MV-4-11 (cell line): ENCODE results near the gene MLNR.

Experiments used
- DNase-seq: peaks from one replicate; lab custom pipeline; 2025; lab: John Stamatoyannopoulos, UW

MLNR gene

GRCh38 chr13:49226613-49227012, 6.5 kb downstream of the MLNR start:
- DNase-seq, result no peak

GRCh38 chr13:49234741-49235140, 14.6 kb downstream of the MLNR start:
- no peak for DNase-seq

- no peak for DNase-seq
Observed at GRCh38 chr13:49235856-49236431, 15.8 kb downstream of the MLNR start.

- no peak for DNase-seq
Observed at GRCh38 chr13:49238621-49239020, 18.5 kb downstream of the MLNR start.

GRCh38 chr13:49240017-49240416, 19.9 kb downstream of the MLNR start:
- peak; percentile 13 for DNase-seq

GRCh38 chr13:49241296-49241695, 21.2 kb downstream of the MLNR start:
- no peak for DNase-seq

- no peak for DNase-seq
Observed at GRCh38 chr13:49245101-49245500, 25.0 kb downstream of the MLNR start.

GRCh38 chr13:49246850-49247642, 26.9 kb downstream of the MLNR start:
- no peak for DNase-seq

- DNase-seq, result peak; percentile 93
Observed at GRCh38 chr13:49247643-49248621, 27.8 kb downstream of the MLNR start, which contains the start of gene CDADC1. TSS of gene CDADC1 (plus strand) at chr13:49247925. CDS start at chr13:49248038, 113 bp downstream.

- DNase-seq, result no peak
Observed at GRCh38 chr13:49248622-49249002, 28.5 kb downstream of the MLNR start.

GRCh38 chr13:49251326-49251725, 31.2 kb downstream of the MLNR start:
- DNase-seq, result no peak

- DNase-seq, result no peak
Observed at GRCh38 chr13:49253310-49253709, 33.2 kb downstream of the MLNR start.

- DNase-seq, result no peak
Observed at GRCh38 chr13:49254007-49254406, 33.9 kb downstream of the MLNR start.

- no peak for DNase-seq
Observed at GRCh38 chr13:49256841-49257240, 36.7 kb downstream of the MLNR start.

GRCh38 chr13:49258089-49258796, 38.1 kb downstream of the MLNR start:
- DNase-seq, result no peak

GRCh38 chr13:49259586-49259985, 39.4 kb downstream of the MLNR start:
- no peak for DNase-seq

- no peak for DNase-seq
Observed at GRCh38 chr13:49262634-49263033, 42.5 kb downstream of the MLNR start.

- DNase-seq, result no peak
Observed at GRCh38 chr13:49265822-49266221, 45.7 kb downstream of the MLNR start.

- no peak for DNase-seq
Observed at GRCh38 chr13:49271264-49271663, 51.1 kb downstream of the MLNR start.
